ENCODE measurements around the gene KPNA5.
A peak's percentile ranks its signal among the peaks of the same experiment; 100 is the strongest.

Gene KPNA5

DNA sequence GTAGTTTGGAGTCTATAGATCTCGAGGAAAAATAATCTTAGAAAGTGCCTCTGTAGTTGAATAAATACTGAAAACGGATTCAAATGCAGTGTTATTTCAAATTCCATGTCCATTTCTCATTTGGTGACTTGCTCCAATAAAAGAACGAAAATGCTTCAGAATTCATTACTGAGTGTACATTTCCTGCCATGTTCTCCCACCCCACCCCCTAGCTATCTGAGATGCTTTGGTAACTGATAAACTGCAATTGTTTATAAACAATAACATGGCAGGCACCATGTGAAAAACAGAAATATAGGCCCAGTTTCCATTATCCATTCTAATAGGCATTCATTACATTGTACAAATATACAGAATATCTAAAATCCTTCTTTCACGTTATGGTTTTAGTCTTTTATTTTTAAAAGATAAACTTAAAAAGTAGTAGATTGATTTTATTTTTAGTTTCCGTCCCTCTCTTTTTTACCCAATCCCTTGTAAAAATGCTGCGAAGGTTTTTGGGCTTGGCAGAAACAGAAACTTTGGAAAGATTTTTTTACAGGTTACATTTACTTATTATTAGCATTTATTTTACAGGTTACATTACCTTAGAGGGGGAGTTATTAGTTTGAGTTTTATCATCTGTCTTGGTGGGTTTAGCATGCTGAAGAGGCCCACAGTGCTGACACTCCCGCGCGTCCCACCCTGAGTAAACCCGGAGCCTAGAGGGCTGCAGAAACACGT is 83.1 kb downstream of the KPNA5 start:
- H3K4me1 ChIP-seq (ENCODE audit: control insufficient read depth, insufficient read depth, low read length): peaks cover 6% of the 10 kb centered on the region
- H3K4me3 ChIP-seq (ENCODE audit: low read depth, low read length): peak overlapping the region; percentile 78
- no peaks in the 10 kb centered on the region for H3K9me3 ChIP-seq (ENCODE audit: control insufficient read depth, insufficient read depth, low read length)
- H3K9ac ChIP-seq (ENCODE audit: low read depth, low read length): no peak overlapping the region
- H3K36me3 ChIP-seq (ENCODE audit: control insufficient read depth, insufficient read depth, low read length): no peaks in the 10 kb centered on the region
- H3K27me3 ChIP-seq (ENCODE audit: control insufficient read depth, insufficient read depth, low read length): peaks cover 35% of the 10 kb centered on the region

DNA sequence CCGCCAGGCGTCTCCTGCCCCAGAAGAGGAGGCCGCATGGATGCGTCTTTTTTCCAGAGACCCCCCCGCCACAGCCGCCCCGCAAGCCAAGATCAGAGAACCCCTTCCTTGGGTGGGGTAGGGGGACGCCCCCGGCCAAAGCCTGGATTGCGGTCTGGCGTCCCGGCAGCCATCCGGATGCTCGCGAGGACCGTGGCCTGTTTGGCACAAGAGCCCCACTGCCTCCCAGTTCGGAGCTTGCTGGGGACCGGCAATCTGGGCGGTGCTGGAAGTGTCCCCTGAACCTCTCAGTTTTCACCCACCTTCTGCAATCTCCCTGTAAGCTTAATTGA is 83.6 kb downstream of the KPNA5 start:
- no peaks in the 10 kb centered on the region for H3K36me3 ChIP-seq (ENCODE audit: control insufficient read depth, insufficient read depth, low read length)
- H3K9me3 ChIP-seq (ENCODE audit: control insufficient read depth, insufficient read depth, low read length): no peaks in the 10 kb centered on the region
- H3K27me3 ChIP-seq (ENCODE audit: control insufficient read depth, insufficient read depth, low read length): peaks cover 35% of the 10 kb centered on the region
- H3K4me1 ChIP-seq (ENCODE audit: control insufficient read depth, insufficient read depth, low read length): peaks cover 6% of the 10 kb centered on the region
- H3K4me3 ChIP-seq (ENCODE audit: low read depth, low read length): peak overlapping the region; percentile 78
- H3K9ac ChIP-seq (ENCODE audit: low read depth, low read length): peak overlapping the region; percentile 66

DNA sequence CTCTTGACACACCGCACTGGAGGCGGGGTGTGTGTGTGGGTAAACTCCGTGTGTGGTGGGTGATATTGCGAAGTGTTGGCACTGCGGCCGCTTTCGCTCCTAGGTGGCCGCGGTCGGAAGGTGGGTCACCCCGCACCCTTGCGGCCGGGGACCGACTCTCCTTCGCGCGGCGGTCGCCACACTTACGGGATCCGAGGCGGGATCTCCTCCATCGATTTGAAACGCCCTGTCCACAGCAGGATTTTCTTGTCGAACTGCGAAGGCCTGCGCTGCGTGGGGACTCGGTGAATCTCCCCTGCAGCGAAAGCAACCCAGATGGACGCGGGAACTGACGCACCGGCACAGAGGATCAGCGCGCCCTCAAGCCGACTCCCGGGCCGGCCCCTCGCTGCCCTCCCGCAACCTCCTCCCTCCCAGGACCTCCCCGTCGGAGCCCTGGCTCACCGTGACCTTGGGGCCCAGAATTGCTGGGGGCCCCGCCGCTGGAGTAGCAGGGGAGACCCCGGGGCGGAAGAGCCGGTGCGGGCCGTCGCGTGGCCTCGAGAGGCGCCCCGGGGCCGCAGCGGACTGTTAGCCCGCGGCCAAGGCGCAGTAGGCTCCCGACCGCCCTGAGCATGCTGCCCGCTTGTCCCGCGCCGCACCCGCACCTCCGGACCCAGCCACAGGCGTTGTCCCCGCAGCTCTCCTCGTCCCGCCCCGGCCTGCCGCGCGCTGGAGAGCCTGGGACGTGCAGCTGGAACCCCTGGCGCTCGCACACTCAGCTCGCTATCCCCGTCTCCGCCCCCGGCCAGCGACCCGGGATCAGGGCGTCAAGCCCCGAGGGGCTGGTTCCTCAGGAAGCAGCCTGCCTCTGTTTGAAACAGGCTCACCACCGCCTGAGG is 84.2 kb downstream of the KPNA5 start, which contains the start of gene FAM162B:
TSS of gene FAM162B (minus strand) at position 759 of the 881 bp plus-strand sequence. CDS start at position 616, 143 bp downstream.
- peaks cover 35% of the 10 kb centered on the region for H3K27me3 ChIP-seq (ENCODE audit: control insufficient read depth, insufficient read depth, low read length)

DNA sequence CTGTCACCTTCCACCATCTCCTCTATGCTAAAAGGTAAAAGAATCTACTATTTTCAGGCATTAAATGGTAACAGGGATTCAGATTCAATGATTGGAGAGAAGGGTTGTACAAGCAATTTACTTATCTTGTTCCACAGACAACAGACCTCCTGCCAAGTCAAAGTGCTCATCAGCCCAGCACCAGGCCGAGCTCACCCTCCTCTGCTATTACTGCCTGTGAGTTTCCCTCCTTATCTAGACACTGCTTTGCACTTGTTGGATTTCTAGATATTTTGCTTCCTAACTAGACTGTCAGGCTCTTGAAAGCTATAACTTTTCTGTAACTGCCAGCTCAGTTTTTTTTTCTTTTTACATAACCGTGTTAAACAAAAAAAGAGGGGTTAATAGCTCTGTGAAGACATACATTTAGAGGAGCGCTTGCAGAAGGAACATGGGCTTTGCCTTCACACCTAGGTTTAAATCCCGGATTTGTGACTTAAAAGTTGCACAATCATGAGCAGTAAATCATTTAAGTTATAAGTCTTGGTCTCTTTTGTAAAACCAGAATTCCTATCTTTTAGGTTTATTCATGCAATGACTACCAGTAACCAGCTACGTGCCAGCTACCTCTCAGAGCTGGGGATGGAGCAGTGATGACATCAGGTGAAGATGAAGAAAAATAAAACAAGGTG is 85.6 kb downstream of the KPNA5 start:
- H3K4me3 ChIP-seq (ENCODE audit: low read depth, low read length): no peak overlapping the region
- no peaks in the 10 kb centered on the region for H3K9me3 ChIP-seq (ENCODE audit: control insufficient read depth, insufficient read depth, low read length)
- H3K27me3 ChIP-seq (ENCODE audit: control insufficient read depth, insufficient read depth, low read length): peaks cover 35% of the 10 kb centered on the region
- H3K36me3 ChIP-seq (ENCODE audit: control insufficient read depth, insufficient read depth, low read length): no peaks in the 10 kb centered on the region
- H3K4me1 ChIP-seq (ENCODE audit: control insufficient read depth, insufficient read depth, low read length): peaks cover 6% of the 10 kb centered on the region
- H3K9ac ChIP-seq (ENCODE audit: low read depth, low read length): no peak overlapping the region

More for the DNA sequence above, 84.2 kb downstream of the KPNA5 start, which contains the start of gene FAM162B:
- no peaks in the 10 kb centered on the region for H3K9me3 ChIP-seq (ENCODE audit: control insufficient read depth, insufficient read depth, low read length)
- H3K36me3 ChIP-seq (ENCODE audit: control insufficient read depth, insufficient read depth, low read length): no peaks in the 10 kb centered on the region
- H3K4me1 ChIP-seq (ENCODE audit: control insufficient read depth, insufficient read depth, low read length): peaks cover 6% of the 10 kb centered on the region
- peak within 1 kb of the TSS; percentile 78 for H3K4me3 ChIP-seq (ENCODE audit: low read depth, low read length)
- peak within 1 kb of the TSS; percentile 66 for H3K9ac ChIP-seq (ENCODE audit: low read depth, low read length)

DNA sequence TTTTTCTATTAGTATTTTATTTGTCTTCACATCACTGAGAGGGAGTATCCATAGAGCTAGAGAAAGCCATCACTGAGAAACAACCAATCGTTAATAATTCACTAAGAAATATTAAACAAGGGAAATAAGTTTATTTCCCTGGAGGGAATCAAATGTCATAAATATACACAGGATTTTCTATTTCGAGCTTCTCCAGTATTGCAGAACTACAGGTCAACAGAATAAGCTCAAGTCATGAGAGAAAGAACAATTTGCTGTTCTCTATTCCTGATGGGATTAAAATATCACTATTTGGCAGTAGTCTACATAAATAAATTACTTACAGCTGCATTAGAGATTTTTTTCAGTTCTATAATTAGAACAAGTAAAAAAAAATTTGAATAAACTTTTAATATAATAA is 86.7 kb downstream of the KPNA5 start:
- H3K9me3 ChIP-seq (ENCODE audit: control insufficient read depth, insufficient read depth, low read length): no peaks in the 10 kb centered on the region
- H3K4me3 ChIP-seq (ENCODE audit: low read depth, low read length): no peak overlapping the region
- H3K27me3 ChIP-seq (ENCODE audit: control insufficient read depth, insufficient read depth, low read length): peaks cover 35% of the 10 kb centered on the region
- H3K36me3 ChIP-seq (ENCODE audit: control insufficient read depth, insufficient read depth, low read length): no peaks in the 10 kb centered on the region
- no peaks in the 10 kb centered on the region for H3K4me1 ChIP-seq (ENCODE audit: control insufficient read depth, insufficient read depth, low read length)
- H3K9ac ChIP-seq (ENCODE audit: low read depth, low read length): no peak overlapping the region

DNA sequence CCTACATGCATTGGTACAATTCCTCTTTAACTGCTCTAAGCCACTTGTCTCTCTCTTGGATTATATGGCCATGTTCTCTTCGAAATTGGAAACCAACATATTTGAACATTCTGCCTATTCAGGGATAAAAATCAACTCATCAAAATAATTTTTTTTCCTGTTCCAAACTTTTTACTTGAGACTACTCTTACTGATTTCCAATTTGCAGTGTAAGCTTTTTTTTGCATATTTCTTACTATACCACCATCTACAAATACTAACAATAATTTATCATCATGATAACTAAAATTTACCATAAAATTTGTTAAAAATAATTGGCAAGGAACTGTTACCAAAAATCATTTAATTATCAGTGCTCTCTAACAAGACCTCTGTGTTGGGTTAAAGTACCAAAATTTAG is 91.4 kb downstream of the KPNA5 start:
- H3K4me1 ChIP-seq (ENCODE audit: control insufficient read depth, insufficient read depth, low read length): no peaks in the 10 kb centered on the region
- peaks cover 2% of the 10 kb centered on the region for H3K27me3 ChIP-seq (ENCODE audit: control insufficient read depth, insufficient read depth, low read length)
- H3K36me3 ChIP-seq (ENCODE audit: control insufficient read depth, insufficient read depth, low read length): no peaks in the 10 kb centered on the region
- H3K9me3 ChIP-seq (ENCODE audit: control insufficient read depth, insufficient read depth, low read length): no peaks in the 10 kb centered on the region
- H3K9ac ChIP-seq (ENCODE audit: low read depth, low read length): no peak overlapping the region
- H3K4me3 ChIP-seq (ENCODE audit: low read depth, low read length): no peak overlapping the region

DNA sequence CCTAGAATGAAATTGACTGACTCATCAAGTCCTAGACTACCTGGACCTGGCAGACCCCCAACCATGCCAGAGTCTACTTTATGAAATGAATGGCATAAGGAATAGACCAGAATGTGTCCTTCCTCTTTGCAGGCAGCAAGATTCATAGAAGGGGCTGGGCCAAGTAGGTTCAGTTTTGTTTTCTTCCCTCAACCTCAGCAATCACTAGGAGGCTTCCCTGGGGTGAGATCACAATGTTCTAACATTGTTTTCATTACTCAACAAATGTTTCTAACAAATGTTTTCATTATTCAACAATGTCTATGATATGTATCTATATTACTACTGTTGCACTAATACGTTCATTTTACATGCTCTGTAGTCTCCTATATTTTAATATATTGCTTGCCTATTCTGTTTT is 92.9 kb downstream of the KPNA5 start:
- no peak overlapping the region for H3K4me3 ChIP-seq (ENCODE audit: low read depth, low read length)

DNA sequence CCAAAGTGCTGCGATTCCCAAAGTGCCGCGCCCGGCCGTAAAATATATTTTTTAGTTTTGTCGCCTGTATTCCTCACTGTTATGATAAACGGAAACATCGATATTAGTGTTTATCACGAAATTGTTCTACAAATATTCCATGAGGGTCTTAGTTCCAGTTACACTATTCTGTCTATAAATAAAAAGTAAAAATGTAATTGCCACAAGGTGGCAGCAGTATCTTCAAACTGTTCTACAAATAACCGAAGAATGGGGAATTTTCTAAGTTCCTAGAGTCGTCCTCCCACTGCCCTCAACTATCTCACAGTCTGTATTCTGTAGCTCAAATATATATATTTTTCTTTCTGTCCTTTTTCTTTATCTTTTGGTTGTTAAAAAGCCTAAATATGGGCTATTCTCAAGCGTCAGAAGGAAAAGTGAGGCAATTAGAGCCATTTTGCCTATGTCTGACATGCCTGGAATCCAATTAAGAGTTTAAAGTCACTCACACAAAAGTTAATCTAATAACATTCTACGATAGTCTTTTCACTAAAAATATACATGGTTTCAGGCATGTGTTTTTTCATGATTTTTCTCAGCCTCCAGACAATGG is 98.7 kb downstream of the KPNA5 start:
- Histone ChIP-seq H3K4me1 (ENCODE audit: control insufficient read depth, insufficient read depth, low read length) (no peaks in the 10 kb centered on the region), H3K27me3 (ENCODE audit: control insufficient read depth, insufficient read depth, low read length) (no peaks in the 10 kb centered on the region), H3K4me3 (ENCODE audit: low read depth, low read length) (no peak overlapping the region), H3K36me3 (ENCODE audit: control insufficient read depth, insufficient read depth, low read length) (no peaks in the 10 kb centered on the region), H3K9ac (ENCODE audit: low read depth, low read length) (no peak overlapping the region), H3K9me3 (ENCODE audit: control insufficient read depth, insufficient read depth, low read length) (no peaks in the 10 kb centered on the region)

More for the DNA sequence above, 92.9 kb downstream of the KPNA5 start:
- no peaks in the 10 kb centered on the region for H3K36me3 ChIP-seq (ENCODE audit: control insufficient read depth, insufficient read depth, low read length)
- H3K27me3 ChIP-seq (ENCODE audit: control insufficient read depth, insufficient read depth, low read length): no peaks in the 10 kb centered on the region
- H3K9me3 ChIP-seq (ENCODE audit: control insufficient read depth, insufficient read depth, low read length): no peaks in the 10 kb centered on the region
- H3K4me1 ChIP-seq (ENCODE audit: control insufficient read depth, insufficient read depth, low read length): no peaks in the 10 kb centered on the region
- no peak overlapping the region for H3K9ac ChIP-seq (ENCODE audit: low read depth, low read length)

DNA sequence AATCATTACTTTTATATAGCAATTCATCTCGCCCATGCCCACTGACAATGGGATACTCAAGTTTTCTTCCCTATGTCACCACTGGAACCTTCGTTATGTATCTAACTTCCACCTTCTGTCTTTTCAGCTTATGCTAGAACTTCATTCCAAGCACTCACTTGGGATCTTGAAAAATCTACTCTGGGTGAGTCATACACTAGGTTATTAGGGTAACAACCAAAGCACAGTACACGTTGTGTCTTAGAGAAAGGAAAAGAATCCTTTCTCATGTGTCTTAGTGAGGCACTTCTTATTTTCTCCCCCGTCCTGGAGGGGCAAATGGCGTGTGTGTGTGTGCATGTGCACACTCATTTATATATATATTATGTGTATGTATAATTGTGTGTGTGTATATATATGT is 102.8 kb downstream of the KPNA5 start:
- H3K36me3 ChIP-seq (ENCODE audit: control insufficient read depth, insufficient read depth, low read length): no peaks in the 10 kb centered on the region
- no peaks in the 10 kb centered on the region for H3K4me1 ChIP-seq (ENCODE audit: control insufficient read depth, insufficient read depth, low read length)
- no peaks in the 10 kb centered on the region for H3K27me3 ChIP-seq (ENCODE audit: control insufficient read depth, insufficient read depth, low read length)
- no peak overlapping the region for H3K4me3 ChIP-seq (ENCODE audit: low read depth, low read length)
- H3K9ac ChIP-seq (ENCODE audit: low read depth, low read length): no peak overlapping the region
- no peaks in the 10 kb centered on the region for H3K9me3 ChIP-seq (ENCODE audit: control insufficient read depth, insufficient read depth, low read length)
